ENCODE data around the gene MAP4K2.

Gene MAP4K2

GRCh38 chr11:64767344-64768299 lies 35.4 kb downstream of the MAP4K2 start:
- peak; percentile 79 for DNase-seq (ENCODE audit: low spot score)

GRCh38 chr11:64766881-64767280 lies 36.1 kb downstream of the MAP4K2 start:
- DNase-seq (ENCODE audit: low spot score), result no peak

GRCh38 chr11:64765851-64766665 lies 37.0 kb downstream of the MAP4K2 start:
- DNase-seq (ENCODE audit: low spot score), result no peak

GRCh38 chr11:64765291-64765850 lies 37.6 kb downstream of the MAP4K2 start:
- no peak for DNase-seq (ENCODE audit: low spot score)

- DNase-seq (ENCODE audit: low spot score), result no peak
These were observed 38.3 kb downstream of the MAP4K2 start for GRCh38 chr11:64764753-64765152.

GRCh38 chr11:64764040-64764611 lies 38.9 kb downstream of the MAP4K2 start:
- DNase-seq (ENCODE audit: low spot score), result no peak

- DNase-seq (ENCODE audit: low spot score), result no peak
These were observed 39.4 kb downstream of the MAP4K2 start for GRCh38 chr11:64763526-64764039.

GRCh38 chr11:64762674-64763525 lies 40.1 kb downstream of the MAP4K2 start:
- DNase-seq (ENCODE audit: low spot score), result no peak

GRCh38 chr11:64762277-64762673 lies 40.7 kb downstream of the MAP4K2 start:
- no peak for DNase-seq (ENCODE audit: low spot score)

- DNase-seq (ENCODE audit: low spot score), result no peak
These were observed 42.1 kb downstream of the MAP4K2 start for GRCh38 chr11:64760759-64761420.

GRCh38 chr11:64759722-64760719 lies 43.0 kb downstream of the MAP4K2 start, which contains the start of gene PYGM:
PYGM (minus strand) TSS chr11:64759974; CDS start chr11:64759898, 76 bp downstream.
- no peak for DNase-seq (ENCODE audit: low spot score)

- DNase-seq (ENCODE audit: low spot score), result no peak
These were observed 43.8 kb downstream of the MAP4K2 start for GRCh38 chr11:64759131-64759721.

- DNase-seq (ENCODE audit: low spot score), result no peak
These were observed 44.5 kb downstream of the MAP4K2 start for GRCh38 chr11:64758330-64759079.

- no peak for DNase-seq (ENCODE audit: low spot score)
These were observed 45.3 kb downstream of the MAP4K2 start for GRCh38 chr11:64757549-64758329.

GRCh38 chr11:64755681-64756361 lies 47.2 kb downstream of the MAP4K2 start:
- DNase-seq (ENCODE audit: low spot score), result no peak

- no peak for DNase-seq (ENCODE audit: low spot score)
These were observed 47.9 kb downstream of the MAP4K2 start for GRCh38 chr11:64754919-64755662.
